ENCODE measurements around the gene WWOX. TPM values are rescaled to one million over a fixed set of nuclear protein-coding genes. Genes with fewer than 3 reads are reported as not detected.

WWOX gene
- total RNA-seq, 1 donor from 2014 or later, result 43.2 TPM

DNA sequence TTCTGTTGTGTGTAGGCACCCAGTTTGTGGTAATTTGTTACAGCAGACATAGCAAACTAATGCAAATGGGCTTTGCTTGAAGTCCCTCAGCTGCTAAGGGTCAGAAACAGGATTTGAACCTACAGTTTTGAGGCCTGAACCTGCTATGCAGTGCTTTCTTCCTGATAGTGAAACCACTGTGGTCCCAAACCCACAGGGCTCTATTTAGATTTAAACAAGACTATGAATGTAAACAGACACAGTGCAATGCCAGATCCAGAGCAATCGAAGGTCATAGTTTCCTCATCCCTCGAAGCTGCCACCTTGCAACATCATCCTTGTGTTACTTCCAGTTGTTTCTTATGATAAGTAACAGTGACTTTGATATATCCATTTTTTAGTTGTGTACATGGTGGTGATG, 630.2 kb downstream of the WWOX start:
- no peak overlapping the region for H3K27ac Mint-ChIP-seq
- H3K27me3 Mint-ChIP-seq, result no peaks in the 10 kb centered on the region
- H3K4me1 Mint-ChIP-seq (ENCODE audit: low read depth), result peaks cover 2% of the 10 kb centered on the region
- DNase-seq (ENCODE audit: low spot score, unreplicated experiment), result no peak
- no peak overlapping the region for H3K4me3 Mint-ChIP-seq (ENCODE audit: low read depth)
- no peaks in the 10 kb centered on the region for H3K9me3 Mint-ChIP-seq (ENCODE audit: low read depth)
- TF ChIP-seq, protein P1, sequence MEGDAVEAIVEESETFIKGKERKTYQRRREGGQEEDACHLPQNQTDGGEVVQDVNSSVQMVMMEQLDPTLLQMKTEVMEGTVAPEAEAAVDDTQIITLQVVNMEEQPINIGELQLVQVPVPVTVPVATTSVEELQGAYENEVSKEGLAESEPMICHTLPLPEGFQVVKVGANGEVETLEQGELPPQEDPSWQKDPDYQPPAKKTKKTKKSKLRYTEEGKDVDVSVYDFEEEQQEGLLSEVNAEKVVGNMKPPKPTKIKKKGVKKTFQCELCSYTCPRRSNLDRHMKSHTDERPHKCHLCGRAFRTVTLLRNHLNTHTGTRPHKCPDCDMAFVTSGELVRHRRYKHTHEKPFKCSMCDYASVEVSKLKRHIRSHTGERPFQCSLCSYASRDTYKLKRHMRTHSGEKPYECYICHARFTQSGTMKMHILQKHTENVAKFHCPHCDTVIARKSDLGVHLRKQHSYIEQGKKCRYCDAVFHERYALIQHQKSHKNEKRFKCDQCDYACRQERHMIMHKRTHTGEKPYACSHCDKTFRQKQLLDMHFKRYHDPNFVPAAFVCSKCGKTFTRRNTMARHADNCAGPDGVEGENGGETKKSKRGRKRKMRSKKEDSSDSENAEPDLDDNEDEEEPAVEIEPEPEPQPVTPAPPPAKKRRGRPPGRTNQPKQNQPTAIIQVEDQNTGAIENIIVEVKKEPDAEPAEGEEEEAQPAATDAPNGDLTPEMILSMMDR (IDR thresholded peaks at IDR 0.05; ENCODE audit: unreplicated experiment), result no peak
- H3K36me3 Mint-ChIP-seq (ENCODE audit: insufficient read depth), result no peaks in the 10 kb centered on the region

DNA sequence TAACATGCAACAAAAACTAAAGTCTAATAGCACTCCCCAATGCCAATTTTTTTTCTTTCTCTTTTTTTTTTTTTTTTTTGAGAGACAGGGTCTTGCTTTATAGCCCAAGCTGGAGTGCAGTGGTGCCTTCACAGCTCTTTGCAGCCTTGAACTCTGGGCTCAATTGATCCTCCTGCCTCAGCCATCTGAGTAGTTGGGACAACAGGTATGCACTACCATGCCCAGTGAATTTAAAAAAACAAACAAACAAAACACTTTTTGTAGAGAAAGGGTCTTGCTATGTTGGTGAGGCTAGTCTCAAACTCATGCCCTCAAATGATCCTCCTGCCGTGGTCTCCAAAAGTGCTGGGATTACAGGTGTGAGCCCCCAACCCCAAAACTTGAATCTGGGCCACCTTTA, 632.3 kb downstream of the WWOX start:
- Mint-ChIP-seq H3K36me3 (ENCODE audit: insufficient read depth) (no peaks in the 10 kb centered on the region), H3K27ac (no peak overlapping the region), H3K9me3 (ENCODE audit: low read depth) (no peaks in the 10 kb centered on the region), H3K4me1 (ENCODE audit: low read depth) (peaks cover 2% of the 10 kb centered on the region), H3K27me3 (no peaks in the 10 kb centered on the region), H3K4me3 (ENCODE audit: low read depth) (no peak overlapping the region)
- TF ChIP-seq, protein P1 (IDR thresholded peaks at IDR 0.05; ENCODE audit: unreplicated experiment), result no peak
- no peak for DNase-seq (ENCODE audit: low spot score, unreplicated experiment)

DNA sequence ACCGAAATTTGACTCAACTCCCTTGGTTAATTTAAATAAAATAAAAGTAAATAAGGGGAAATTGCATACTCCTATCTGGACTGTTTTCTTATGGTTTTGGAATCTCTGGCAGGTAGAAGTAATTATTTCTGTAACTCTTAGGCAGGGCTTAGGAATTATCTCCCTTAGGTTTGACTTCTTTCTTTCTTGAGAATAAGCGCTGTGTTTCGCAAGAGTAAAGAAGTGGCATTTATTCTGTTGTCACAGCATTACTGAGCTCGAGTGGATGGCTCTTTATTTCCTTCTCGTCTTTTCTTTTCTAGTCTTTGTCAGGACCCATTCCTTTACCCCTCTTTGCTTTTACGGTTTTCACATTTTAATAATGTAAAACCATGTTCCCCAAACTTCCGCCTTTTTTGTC, 633.2 kb downstream of the WWOX start:
- Mint-ChIP-seq H3K9me3 (ENCODE audit: low read depth) (no peaks in the 10 kb centered on the region), H3K27ac (no peak overlapping the region), H3K36me3 (ENCODE audit: insufficient read depth) (no peaks in the 10 kb centered on the region), H3K27me3 (no peaks in the 10 kb centered on the region), H3K4me3 (ENCODE audit: low read depth) (no peak overlapping the region), H3K4me1 (ENCODE audit: low read depth) (peaks cover 2% of the 10 kb centered on the region)
- DNase-seq (ENCODE audit: low spot score, unreplicated experiment), result no peak
- TF ChIP-seq, protein P1 (IDR thresholded peaks at IDR 0.05; ENCODE audit: unreplicated experiment), result no peak

DNA sequence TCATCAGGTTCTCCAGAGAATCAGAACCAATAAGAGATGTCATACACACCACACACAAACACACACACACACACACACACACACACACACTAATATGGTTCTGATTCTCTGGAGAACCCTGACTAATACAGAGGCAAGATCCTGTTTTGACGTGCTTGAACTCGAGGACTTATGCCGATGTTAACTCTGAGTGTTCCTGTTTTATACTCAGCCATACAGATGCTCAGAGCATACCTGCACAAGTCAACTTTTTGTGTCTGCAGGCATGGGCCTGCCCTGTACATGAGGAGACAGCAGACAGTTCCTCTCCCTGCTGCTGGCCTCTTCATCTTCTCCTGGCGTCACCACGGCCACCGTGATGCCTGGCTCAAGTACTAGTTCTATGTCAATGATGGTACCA, 635.9 kb downstream of the WWOX start:
- no peaks in the 10 kb centered on the region for H3K9me3 Mint-ChIP-seq (ENCODE audit: low read depth)

DNA sequence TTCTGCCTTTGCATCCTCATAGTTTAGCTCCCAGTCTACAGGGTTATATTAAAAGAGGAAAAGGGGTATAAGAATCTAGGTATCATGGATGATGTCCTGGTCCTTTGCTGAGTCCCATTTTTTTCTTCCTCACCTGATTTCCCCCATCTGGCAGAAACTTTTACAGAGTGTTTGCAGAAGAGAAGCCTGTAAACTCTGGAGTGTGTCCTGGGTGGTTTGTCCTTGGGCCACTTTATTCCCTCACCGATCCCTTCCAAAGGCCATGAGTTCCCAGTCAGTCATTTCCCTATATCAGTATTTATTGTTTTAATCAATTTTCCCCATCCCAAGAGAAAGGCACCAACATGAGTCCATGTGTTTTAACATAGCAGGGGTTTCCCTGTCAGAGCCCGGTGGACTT, 638.2 kb downstream of the WWOX start:
- no peak overlapping the region for H3K27ac Mint-ChIP-seq
- H3K27me3 Mint-ChIP-seq, result no peaks in the 10 kb centered on the region
- H3K4me3 Mint-ChIP-seq (ENCODE audit: low read depth), result no peak overlapping the region
- TF ChIP-seq, protein P1 (IDR thresholded peaks at IDR 0.05; ENCODE audit: unreplicated experiment), result no peak
- no peaks in the 10 kb centered on the region for H3K36me3 Mint-ChIP-seq (ENCODE audit: insufficient read depth)
- H3K9me3 Mint-ChIP-seq (ENCODE audit: low read depth), result no peaks in the 10 kb centered on the region
- H3K4me1 Mint-ChIP-seq (ENCODE audit: low read depth), result peaks cover 3% of the 10 kb centered on the region
- no peak for DNase-seq (ENCODE audit: low spot score, unreplicated experiment)

More for the DNA sequence above, 635.9 kb downstream of the WWOX start:
- H3K27me3 Mint-ChIP-seq, result no peaks in the 10 kb centered on the region
- H3K36me3 Mint-ChIP-seq (ENCODE audit: insufficient read depth), result no peaks in the 10 kb centered on the region
- peaks cover 3% of the 10 kb centered on the region for H3K4me1 Mint-ChIP-seq (ENCODE audit: low read depth)
- no peak for DNase-seq (ENCODE audit: low spot score, unreplicated experiment)
- H3K27ac Mint-ChIP-seq, result no peak overlapping the region
- TF ChIP-seq, protein P1 (IDR thresholded peaks at IDR 0.05; ENCODE audit: unreplicated experiment), result no peak
- H3K4me3 Mint-ChIP-seq (ENCODE audit: low read depth), result no peak overlapping the region
